ENCODE data around the gene SETBP1.

DNA sequence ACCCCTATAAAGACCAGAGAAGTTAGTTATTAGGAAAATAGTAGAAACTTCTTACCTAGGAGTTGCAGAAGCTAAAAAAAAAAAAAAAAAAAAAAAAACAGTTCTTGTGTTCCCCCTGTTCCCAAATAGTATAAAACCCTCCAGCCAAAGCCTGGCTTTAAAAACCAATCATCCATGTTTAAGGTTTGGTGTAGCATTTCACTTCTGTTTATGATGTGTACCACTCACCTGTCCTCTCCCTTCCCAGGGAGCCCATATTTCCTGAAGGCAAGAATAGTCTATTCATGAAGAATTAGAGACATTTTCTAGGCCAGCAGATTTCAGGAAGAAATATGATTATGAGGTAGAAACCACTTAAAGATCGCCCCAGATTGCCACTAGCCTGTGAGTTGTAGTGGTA is 273.6 kb downstream of the SETBP1 start:
- no peak for TF ChIP-seq CTCF (IDR thresholded peaks at IDR 0.05)
- no peak for TF ChIP-seq POLR2A (IDR thresholded peaks at IDR 0.05)
